Fibroblast of skin of right quadriceps (primary cell): ENCODE data around the gene SLC25A48.

ENCODE experiments used
- DNase-seq: peaks from one replicate; pipeline ENCODE4 v3.0.0-alpha.2; 2013

SLC25A48 gene

DNA sequence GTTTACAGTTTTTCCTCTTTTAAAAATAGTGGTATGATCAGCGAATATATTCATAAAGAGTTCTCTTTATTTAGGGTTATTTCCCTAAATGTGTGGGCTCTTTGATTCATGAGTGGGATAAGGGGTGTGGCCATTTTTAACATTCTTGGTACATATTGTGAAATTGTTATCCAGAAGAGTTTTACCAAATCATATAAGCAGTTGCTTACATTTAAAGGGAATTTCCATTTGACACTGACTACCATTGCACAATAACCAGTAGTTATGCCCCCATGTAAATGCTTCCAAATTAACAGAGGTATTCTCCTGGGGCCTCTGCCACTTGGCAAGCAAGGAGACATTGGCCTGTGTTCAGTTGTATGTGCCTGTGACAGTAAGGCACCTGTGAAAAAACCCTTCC is 27.2 kb downstream of the SLC25A48 start:
- no peak for DNase-seq

GRCh38 chr5:135862086-135862485 is 27.6 kb downstream of the SLC25A48 start:
- no peak for DNase-seq

- DNase-seq, result no peak
Observed at GRCh38 chr5:135862744-135863143, 28.3 kb downstream of the SLC25A48 start.

DNA sequence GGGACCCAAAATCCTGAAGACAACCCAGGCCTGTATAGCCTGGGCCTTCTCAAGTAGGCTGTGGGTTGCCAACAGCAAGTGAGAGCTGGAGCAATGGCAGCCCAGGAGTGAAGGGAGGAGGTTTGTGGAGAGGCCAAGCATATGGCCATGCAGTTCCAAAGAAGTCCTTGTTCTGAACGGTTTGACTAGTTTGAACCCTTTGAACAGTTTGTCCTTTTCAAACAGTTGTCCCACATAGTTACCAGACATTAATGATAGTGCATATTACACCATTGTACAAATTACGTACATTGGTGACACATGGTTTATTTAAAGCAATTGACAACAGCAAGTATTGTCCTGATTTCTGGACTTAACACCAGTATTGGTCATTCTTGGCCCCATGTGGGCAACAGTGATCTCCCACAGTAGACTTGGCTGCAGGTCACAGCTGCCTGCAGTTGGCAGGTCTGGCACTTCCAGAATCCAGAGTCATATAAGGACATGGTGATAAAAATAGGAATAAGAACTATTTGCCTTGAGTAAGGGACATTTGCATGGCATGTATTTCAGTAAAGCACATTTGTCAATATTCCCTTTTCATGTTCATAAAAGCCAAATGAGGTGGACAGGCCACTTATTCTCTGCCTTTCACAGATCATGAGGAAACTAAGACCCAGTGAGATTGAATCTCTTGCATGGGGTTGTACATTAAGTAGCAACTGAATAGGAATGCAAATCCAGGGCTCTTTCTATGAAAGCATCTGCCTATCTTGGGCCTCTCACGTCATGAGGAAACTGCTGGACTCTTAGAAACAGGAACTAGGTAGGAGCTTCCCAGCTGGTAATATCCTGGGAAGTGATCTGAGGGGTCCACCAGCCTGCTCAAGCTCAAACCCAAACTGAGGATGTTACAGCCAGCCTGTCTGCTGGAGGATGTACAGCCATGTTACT is 30.3 kb downstream of the SLC25A48 start:
- no peak for DNase-seq

DNA sequence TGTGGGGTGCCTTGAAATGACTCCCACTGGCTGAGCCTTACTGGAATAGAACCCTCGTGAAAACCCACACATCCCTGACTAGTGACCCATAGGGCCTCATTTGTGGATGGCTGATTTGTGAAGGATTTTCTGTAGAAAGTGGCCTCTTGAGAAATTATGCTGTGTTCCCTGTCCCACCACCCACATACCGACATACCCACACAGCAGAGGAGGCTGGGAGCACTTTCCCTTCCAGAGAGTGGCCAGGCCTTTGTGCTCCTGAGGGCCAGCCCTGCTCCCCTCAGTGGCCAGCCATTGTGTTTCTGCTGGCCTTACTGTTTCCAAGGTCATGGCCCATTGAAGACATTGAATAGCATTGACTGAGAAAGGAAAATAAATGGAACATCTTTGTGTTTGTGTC is 31.6 kb downstream of the SLC25A48 start:
- no peak for DNase-seq

DNA sequence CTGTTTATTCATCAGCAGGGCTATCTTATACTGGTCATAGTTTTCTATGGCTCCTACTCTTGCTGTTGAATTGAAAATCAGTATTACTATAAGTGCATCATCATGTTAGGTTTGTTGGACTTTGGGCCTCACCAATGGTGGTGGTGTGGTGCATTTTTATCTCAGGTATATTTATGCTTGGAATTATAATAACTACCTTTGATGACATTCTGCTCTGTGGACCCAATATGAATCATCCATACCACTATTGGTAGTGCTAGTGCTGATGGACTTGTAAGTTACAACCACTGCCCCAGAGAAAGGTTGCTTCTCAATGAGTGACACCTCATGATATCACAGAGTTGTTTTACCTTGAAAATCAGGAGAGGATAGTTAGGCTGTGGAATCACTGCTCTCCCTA is 33.1 kb downstream of the SLC25A48 start:
- no peak for DNase-seq

DNA sequence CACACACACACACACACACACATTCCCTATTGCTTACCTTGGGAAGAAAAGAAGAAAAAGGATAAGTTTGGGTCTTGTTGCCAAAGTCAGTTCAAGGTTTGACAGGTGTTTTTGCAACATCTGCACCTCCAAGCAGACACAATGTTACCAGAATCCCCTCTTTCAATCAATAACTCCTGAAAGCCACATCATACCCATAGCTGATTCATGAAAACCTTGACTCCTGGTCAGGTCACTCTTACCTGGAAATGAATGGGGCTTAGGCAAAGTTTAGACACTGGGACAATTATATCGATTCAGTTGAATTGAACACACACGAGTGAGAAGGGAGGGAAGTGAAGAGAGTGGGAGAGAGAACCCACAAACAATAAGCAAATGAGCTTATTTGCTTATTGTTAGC is 34.2 kb downstream of the SLC25A48 start:
- no peak for DNase-seq

DNA sequence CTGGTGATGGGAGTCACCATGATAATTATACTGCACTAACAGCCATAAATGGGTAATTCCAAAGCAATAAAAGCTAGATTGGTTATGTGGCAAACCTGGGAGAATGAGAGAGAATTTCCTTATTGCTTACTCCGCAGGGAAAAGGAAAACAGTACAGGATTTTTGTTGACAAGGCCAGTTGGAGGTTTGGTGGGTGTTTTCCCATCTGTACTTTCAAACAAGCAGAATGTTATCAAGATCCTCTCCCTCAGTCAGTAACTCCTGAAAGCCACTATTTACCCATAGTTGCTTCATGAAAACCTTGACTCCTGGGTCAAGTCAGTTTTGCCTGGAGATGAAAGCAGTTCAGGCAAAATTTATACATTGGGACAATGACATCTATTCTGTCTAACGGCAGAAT is 34.8 kb downstream of the SLC25A48 start:
- no peak for DNase-seq

- no peak for DNase-seq
Observed at GRCh38 chr5:135869935-135870334, 35.5 kb downstream of the SLC25A48 start.

DNA sequence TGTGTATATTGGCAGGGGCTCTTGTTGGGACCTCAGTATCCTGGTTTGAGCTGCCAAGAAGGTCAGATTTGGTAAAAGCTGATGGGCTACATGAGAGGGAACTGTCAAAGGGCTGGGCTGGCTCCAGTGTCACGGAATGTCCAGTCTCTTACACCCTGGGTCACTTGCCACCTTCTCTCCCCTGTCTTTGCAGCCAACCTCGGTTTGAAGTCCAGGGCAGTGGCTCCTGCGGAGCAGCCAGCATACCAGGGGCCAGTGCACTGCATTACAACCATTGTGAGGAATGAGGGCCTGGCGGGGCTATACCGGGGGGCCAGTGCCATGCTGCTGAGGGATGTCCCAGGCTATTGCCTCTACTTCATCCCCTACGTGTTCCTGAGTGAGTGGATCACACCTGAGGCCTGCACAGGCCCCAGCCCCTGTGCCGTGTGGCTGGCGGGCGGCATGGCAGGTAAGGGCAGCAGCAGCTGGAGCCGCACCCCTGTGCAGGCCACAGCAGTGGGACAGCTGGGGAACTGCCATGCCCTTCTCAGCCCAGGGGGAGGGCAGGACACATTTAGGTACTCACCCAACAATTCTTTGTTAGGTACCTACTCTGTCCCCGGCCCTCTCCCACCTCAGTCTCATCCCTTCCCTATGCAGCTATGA is 36.9 kb downstream of the SLC25A48 start:
- no peak for DNase-seq

DNA sequence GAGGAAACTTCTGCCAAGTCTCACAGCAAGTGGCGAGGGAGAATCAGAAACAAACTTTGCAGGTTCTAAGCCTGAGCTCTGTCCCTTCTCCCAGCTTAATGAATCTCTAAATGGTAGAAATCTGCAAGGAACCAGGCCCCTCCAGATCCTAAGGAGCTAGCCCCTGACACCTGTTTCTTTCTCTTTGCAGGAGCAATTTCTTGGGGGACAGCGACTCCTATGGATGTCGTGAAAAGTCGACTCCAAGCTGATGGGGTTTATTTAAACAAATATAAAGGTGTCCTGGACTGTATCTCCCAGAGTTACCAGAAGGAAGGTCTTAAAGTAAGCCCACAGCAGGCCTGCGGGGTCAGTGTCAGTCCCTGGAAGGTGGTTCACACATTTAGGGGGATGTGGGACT is 39.4 kb downstream of the SLC25A48 start:
- DNase-seq, result no peak

DNA sequence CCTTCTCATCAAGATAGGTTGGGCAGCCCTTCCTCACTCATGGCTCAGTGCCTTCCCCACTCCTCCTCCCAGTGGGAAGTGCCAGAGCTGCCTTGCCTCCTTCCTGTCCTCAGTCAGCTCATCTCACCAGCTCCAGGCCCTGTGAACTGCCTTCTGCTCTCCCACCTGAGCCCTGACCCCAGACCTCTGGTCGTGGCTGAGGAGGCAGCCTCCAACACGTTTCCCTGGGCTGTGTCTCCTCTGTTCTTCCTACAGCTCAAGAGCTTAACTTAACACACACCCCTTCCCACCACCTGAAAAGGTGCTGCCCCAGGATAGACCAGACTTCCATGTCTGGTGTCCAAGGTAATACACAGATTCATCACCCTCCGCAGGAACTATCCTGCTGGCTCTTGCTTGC is 40.0 kb downstream of the SLC25A48 start:
- DNase-seq, result no peak

DNA sequence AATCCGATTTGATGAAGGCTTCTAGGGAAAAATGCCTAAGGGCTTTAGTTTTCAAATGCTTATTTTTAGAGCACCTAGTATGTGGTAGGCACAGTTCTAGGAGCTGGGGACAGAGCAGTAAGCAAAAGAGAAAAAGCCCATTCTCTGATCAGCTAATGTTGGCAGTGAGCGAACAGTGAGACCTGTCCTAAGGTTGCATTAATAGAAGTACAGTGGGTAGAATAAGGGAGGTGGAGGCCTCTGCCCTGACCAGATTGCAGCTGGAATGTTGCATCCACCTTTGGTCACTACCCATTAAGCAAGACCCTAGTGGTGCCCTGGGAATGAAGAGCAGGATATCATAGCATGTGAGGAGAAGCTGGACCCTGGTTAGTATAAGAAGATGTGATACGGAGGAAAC is 41.1 kb downstream of the SLC25A48 start:
- no peak for DNase-seq

- DNase-seq, result no peak
Observed at GRCh38 chr5:135876146-135876545, 41.7 kb downstream of the SLC25A48 start.

- DNase-seq, result no peak
Observed at GRCh38 chr5:135877570-135878155, 43.2 kb downstream of the SLC25A48 start.

- DNase-seq, result no peak
Observed at GRCh38 chr5:135878156-135878620, 43.7 kb downstream of the SLC25A48 start.

DNA sequence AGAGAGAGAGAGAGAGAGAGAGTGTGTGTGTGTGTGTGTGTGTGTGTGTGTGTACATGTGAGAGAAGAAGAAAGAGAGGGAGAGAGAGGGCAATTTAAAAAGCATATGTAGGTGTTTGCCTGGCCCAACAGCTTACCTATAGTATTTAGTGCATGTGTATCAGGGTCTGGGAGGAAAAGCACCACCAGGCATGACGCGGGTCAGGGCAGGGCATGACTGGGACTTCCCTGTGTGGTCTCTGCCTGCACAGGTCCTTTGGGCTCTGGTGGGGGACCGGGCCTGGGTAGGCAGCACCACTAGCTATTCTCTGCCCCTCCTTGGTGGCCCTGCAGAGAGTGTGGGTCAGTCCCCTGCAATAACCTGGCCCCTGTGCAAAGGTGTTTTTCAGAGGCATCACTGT is 45.1 kb downstream of the SLC25A48 start:
- no peak for DNase-seq

GRCh38 chr5:135880278-135880677 is 45.8 kb downstream of the SLC25A48 start:
- no peak for DNase-seq

- DNase-seq, result no peak
Observed at GRCh38 chr5:135880801-135881200, 46.3 kb downstream of the SLC25A48 start.

- no peak for DNase-seq
Observed at GRCh38 chr5:135881244-135881643, 46.8 kb downstream of the SLC25A48 start.

DNA sequence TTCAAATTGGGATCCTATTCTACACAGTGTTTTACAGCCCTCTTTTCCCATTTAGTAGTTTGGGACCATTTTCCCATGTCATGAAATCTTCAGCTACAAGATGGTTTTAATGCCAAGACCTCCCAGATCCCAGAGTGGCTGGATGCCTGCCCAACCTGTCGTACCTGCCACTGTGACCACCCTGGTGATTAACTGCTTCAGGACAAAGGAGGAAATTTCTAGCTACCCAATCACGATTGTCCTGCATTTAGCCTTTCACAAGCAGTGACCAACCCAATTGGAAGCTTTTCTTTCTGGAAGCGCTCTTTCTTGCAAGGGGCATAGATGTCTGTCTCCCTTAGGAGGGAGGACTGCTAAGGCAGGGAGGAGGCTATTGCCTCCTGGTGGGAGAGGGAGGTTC is 47.4 kb downstream of the SLC25A48 start:
- no peak for DNase-seq

DNA sequence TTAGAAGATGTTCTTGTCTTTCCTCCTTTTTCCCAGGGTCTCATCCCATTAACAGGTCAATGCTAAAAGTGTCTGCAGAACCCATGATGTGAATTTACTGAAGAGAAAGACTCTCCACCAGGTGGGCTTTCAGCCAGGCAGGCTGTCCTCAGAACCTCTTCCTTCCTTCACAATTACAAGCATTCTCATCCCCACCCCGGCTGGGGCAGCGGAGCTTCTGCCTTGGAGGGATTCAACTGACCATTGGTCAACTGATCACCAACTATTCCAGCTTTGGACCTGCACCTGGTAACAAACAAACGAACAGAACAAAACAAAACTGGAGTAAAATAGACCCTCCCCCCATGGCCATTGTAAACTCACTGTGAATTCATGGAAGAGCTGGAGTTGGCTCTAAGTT is 48.6 kb downstream of the SLC25A48 start:
- no peak for DNase-seq

- no peak for DNase-seq
Observed at GRCh38 chr5:135883441-135883840, 49.0 kb downstream of the SLC25A48 start.

DNA sequence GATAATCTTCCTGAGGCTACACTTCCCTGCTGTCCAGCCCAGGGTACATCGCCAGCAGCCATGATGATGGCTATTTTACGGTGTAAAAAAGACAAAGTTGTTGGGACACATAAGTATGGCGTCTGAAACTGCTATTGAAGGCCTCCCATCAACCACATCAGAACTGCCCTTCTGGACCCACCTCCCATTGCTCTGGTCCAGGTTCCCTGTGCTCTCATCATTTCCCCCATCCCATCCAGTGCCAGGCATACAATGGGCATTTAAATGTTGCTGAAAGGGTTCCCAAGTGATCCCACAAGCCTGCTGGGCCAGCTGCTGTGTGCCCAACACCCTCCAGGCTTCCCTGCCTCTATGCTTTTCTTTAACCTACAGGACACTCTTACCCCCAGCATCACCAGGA is 50.6 kb downstream of the SLC25A48 start:
- no peak for DNase-seq
